Mucosa of descending colon (tissue), 3 donors: ENCODE measurements around the gene COQ8B. TPM values are rescaled to one million over a fixed set of nuclear protein-coding genes. Genes with fewer than 3 reads are reported as not detected.

Source experiments
- ATAC-seq: fragments of 200-7000 bp; cut with Tn5 transposase; one replicate; pipeline ENCODE4 v1.9.1; 2020; ENCODE audit warnings: mild to moderate bottlenecking, moderate library complexity
- DNase-seq, 3 donors: peaks; one replicate each; pipeline ENCODE4 v3.0.0-alpha.2; 2020
- H3K36me3 ChIP-seq: fragments of 200-600 bp; one replicate; pipeline ENCODE4 v1.8.0; 2021; ENCODE audit warnings: low read depth, mild to moderate bottlenecking
- H3K4me1 ChIP-seq: fragments of 200-600 bp; one replicate; pipeline ENCODE4 v1.8.0; 2021; ENCODE audit warnings: low read depth, mild to moderate bottlenecking
- H3K4me3 ChIP-seq: fragments of 200-600 bp; one replicate; pipeline ENCODE4 v1.8.0; 2021; ENCODE audit warnings: mild to moderate bottlenecking
- H3K9me3 ChIP-seq: fragments of 200-600 bp; one replicate; pipeline ENCODE4 v1.8.0; 2021; ENCODE audit warnings: mild to moderate bottlenecking
- intact Hi-C, 2 donors: fragments of 100-400 bp; cut with DNase I in 1 of 2; cut with micrococcal nuclease in 1 of 2; formaldehyde crosslinking; loops; one replicate each; pipeline versions ENCODE4 v1.11.0 to v1.11.1; 2022; cut with DNase I, micrococcal nuclease
- total RNA-seq, 3 donors: library from RNA; stranded (reverse); fragmentation: NEBNext Ultra II Directional in 2 of 3; extraction: Animal tissue kit (Norgen Biotek cat#: 25700) in 2 of 3; gene quantifications; one replicate each; pipeline versions ENCODE4 v1.2.1 to v1.2.4, GENCODE V29; 2021 to 2023
- TF ChIP-seq, protein P1 (sequence below): fragments of 200-600 bp; IDR thresholded peaks from one replicate; pipeline ENCODE4 v1.8.0; 2022; ENCODE audit warnings: antibody characterized with exemption, mild to moderate bottlenecking
- donor health status: DM: no; HTN: no; CAD: no; lungs with moderate emphysema.
- donor health status: DM: no; HTN: no; CAD: no.
- donor health status: DM: no; HTN: yes; CAD: no.

Gene COQ8B
- total RNA-seq, 3 donors from 2014 or later = 29.9 to 49.2 (median 39.3) TPM

DNA sequence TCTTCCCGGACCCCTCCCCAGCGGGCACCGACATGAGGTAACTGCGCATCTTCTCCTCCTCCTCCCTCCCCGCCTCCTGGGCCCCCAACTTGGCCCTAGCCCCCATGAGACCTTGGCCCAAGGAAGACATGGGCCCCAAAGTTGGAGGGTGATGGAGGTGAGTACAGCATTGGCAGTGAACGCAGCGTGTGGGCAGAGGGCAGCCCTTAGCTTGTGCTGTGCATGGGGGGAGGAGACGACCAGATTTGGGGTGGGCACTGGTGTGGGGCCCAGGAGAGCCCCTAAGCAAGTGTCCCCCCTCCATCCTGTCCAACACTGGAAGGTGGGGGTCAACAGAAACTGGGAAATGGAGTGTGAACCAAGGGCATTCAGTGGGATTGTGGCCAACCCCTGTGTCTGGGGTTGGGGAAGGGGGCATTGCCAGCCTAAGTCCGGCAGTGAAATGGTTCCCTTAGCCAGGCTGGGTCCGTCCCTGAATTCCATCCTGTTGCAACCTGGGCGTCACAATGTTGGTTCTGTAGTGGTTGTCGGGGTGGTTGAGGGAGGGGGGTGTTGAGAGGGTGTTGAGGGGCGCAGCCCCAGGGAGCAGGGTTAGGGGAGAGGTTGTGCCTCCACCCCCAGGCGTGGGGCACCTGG is 49.8 kb downstream of the COQ8B start:
- DNase-seq = no peak
- TF ChIP-seq, protein P1, sequence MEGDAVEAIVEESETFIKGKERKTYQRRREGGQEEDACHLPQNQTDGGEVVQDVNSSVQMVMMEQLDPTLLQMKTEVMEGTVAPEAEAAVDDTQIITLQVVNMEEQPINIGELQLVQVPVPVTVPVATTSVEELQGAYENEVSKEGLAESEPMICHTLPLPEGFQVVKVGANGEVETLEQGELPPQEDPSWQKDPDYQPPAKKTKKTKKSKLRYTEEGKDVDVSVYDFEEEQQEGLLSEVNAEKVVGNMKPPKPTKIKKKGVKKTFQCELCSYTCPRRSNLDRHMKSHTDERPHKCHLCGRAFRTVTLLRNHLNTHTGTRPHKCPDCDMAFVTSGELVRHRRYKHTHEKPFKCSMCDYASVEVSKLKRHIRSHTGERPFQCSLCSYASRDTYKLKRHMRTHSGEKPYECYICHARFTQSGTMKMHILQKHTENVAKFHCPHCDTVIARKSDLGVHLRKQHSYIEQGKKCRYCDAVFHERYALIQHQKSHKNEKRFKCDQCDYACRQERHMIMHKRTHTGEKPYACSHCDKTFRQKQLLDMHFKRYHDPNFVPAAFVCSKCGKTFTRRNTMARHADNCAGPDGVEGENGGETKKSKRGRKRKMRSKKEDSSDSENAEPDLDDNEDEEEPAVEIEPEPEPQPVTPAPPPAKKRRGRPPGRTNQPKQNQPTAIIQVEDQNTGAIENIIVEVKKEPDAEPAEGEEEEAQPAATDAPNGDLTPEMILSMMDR = no peak
- no peaks in the 10 kb centered on the region for H3K9me3 ChIP-seq
- ATAC-seq = no peak
- intact Hi-C loops = loop anchor here in 1 of 2 donors (10.0 kb wide), 1 partner anchor 148 kb away; no protein-coding TSS in a partner anchor
- H3K4me1 ChIP-seq = peaks cover 5% of the 10 kb centered on the region
- H3K4me3 ChIP-seq = no peak overlapping the region
- H3K36me3 ChIP-seq = no peaks in the 10 kb centered on the region

DNA sequence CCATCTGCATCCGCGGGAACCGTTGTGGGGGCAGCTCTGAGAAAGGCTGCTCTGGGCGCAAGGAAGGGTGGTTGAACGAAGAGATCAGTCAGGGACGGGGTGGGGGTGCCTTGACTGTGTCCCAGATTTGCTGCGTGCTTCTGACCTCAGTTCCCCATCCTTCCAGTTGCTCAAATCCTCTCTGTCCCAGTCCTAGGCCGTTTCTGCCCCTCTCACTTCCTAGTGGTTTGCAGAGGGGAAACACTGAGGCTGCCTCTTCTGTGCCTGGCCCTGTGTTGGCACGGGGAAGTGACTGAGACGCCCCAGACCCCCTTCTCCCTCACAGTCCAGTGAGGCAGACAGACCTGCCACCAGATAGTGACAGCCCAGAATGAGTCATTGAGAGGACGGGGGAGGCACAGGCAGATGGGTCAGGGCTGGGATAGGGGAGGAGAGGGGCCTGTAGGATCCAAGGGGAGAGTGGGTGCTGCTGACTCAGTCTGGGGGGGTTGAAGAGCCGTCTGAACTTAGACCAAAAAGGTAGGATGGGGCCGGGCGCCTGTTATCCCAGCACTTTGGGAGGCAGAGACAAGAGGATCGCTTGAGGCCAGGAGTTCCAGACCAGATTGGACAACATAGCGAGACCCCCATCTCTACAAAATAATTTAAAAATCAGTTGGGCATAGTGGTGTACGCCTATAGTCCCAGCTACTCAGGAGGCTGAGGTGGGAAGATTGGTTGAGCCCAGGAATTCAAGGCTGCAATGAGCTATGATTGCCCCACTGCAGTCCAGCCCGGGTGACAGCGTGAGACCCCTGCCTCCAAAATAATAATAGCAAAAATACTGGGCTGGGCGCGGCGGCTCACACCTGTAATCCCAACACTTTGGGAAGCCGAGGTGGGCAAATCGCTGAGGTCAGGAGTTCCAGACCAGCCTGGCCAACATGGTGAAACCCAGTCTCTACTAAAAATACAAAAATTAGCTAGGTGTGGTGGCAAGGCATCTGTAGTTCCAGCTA is 52.7 kb downstream of the COQ8B start:
- TF ChIP-seq, protein P1 = no peak
- H3K4me1 ChIP-seq = peaks cover 5% of the 10 kb centered on the region
- intact Hi-C loops = loop anchor here (5.0 to 10.0 kb wide), 2 partner anchors 151 to 153 kb away; no protein-coding TSS in a partner anchor
- no peaks in the 10 kb centered on the region for H3K9me3 ChIP-seq
- H3K4me3 ChIP-seq = no peak overlapping the region
- H3K36me3 ChIP-seq = no peaks in the 10 kb centered on the region
- DNase-seq (no peak), ATAC-seq (peak; percentile 5)

DNA sequence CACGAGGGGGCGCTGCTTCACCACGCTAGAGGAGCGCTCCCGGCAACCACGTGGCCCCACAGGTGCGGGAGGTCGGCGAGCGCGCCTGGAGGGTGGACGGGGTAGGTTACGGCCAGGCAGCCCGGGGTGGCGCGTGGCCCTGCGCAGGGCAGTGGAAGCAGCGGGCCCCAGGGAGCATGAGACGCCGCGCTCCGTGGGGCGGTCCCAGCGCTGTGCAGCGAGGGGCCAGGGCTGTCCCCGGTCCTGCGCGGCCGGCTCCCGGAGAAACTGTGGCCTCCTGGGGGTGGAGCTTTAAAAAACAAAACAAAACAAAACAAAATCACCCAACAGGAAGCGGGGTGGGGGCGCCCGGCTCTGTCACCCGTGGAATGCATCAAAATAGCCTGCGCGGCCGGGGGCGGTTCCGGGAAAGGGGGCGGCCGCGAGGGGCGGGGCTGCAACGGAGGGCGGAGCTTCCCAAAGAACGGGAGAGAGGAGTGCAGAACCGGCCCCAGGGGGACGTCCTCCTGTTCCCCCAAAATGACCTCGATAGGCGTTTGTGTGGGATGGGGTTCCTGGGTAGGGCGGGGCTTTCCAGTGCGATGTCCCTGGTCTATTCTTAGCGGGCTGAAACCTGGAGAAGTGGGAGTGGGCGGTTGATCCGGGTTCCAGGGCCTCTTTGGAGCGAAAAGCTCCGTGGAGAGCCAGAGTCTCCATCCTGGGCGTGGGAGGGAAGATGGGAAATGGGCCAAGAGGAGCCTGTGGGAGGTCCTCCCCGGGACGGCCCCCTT is 53.6 kb downstream of the COQ8B start:
- Histone ChIP-seq H3K4me1 (peaks cover 5% of the 10 kb centered on the region), H3K36me3 (no peaks in the 10 kb centered on the region), H3K9me3 (no peaks in the 10 kb centered on the region), H3K4me3 (peak overlapping the region; percentile 36)
- ATAC-seq (peak; percentile 97), DNase-seq (peak; percentile 93 to 95 (median 94))
- TF ChIP-seq, protein P1 = peak; percentile 4
- intact Hi-C loops = loop anchor here (5.0 to 10.0 kb wide), 2 partner anchors 152 to 154 kb away; no protein-coding TSS in a partner anchor

DNA sequence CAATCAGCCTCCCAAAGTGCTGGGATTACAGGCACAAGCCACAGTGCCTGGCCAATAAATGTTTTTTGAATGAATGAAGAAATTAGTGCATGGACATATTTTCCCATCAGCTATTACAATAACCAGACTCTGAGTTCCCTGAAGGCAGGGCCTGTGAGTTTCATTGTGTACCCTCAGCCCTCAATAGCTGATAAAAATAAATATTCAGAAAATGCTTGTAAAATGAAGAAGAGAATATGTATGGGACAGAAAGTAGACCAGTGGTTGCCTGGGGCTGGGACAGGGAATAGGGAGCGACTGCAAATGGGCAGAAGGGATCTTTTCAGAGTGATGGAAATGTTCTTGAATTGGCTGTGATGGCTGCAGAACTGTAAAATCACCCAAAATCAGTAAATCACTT is 55.1 kb downstream of the COQ8B start:
- DNase-seq (no peak), ATAC-seq (no peak)
- Histone ChIP-seq H3K4me1 (peaks cover 5% of the 10 kb centered on the region), H3K36me3 (no peaks in the 10 kb centered on the region), H3K9me3 (no peaks in the 10 kb centered on the region), H3K4me3 (no peak overlapping the region)
- intact Hi-C loops = loop anchor here (5.0 to 10.0 kb wide), 2 partner anchors 153 to 156 kb away; no protein-coding TSS in a partner anchor
- TF ChIP-seq, protein P1 = no peak

DNA sequence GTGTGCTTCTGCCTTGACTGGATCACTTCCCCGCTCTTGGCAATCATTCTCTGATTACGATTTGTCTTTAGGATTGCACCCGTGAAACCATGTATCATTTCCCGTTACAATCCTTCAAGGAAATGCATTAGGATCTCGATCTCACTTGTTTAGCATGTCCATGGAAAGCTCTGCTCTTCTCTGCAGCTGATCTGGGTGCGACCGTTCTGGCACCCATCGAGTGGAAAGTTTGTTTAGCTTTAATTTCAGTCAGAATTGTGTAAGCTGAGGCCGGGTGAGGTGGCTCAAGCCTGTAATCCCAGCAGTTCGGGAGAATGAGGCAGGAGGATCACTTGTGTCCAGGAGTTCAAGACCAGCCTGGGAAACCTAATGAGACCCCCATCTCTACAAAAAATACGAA is 57.1 kb downstream of the COQ8B start:
- intact Hi-C loops = no loop called here
- H3K9me3 ChIP-seq = no peaks in the 10 kb centered on the region
- TF ChIP-seq, protein P1 = no peak
- no peaks in the 10 kb centered on the region for H3K36me3 ChIP-seq
- peaks cover 5% of the 10 kb centered on the region for H3K4me1 ChIP-seq
- H3K4me3 ChIP-seq = no peak overlapping the region
- DNase-seq (no peak), ATAC-seq (no peak)
